B cell (primary cell): ENCODE measurements around the gene TRIO. TPM values are rescaled to one million over a fixed set of nuclear protein-coding genes. Genes with fewer than 3 reads are reported as not detected.

Experiments used
- ATAC-seq: fragments of 200-7000 bp; cut with Tn5 transposase; one replicate; pipeline ENCODE4 v1.10.0; 2021; ENCODE audit warnings: low read depth, mild to moderate bottlenecking, moderate number of reproducible peaks, moderate library complexity
- CTCF ChIA-PET: fragments of 350-600 bp; sonication (Branson Sonifier 250); formaldehyde crosslinking; loops from one replicate; lab custom pipeline; 2021; ENCODE audit warnings: antibody characterized with exemption, inconsistent platforms; lab: Charles Lee
- POLR2A ChIA-PET: fragments of 350-600 bp; sonication (Branson Sonifier 250); formaldehyde crosslinking; loops from one replicate; lab custom pipeline; 2021; ENCODE audit warnings: antibody characterized with exemption; lab: Charles Lee
- DNase-seq: peaks from one replicate; pipeline ENCODE4 v3.0.0; 2013
- H2AFZ ChIP-seq: 2 replicates; pipeline ENCODE4 v1.6.1; 2012; ENCODE audit warnings: mild to moderate bottlenecking, low read depth, low read length; ENCODE audit not compliant: insufficient read depth, poor library complexity, severe bottlenecking
- H3K27ac ChIP-seq, 2 donors: 1 replicate in 1 of 2; 2 replicates in 1 of 2; pipeline ENCODE4 v1.5.1; 2012 to 2013; ENCODE audit warnings: low read length in 2 of 2, mild to moderate bottlenecking in 2 of 2, moderate library complexity in 1 of 2
- H3K27me3 ChIP-seq, 4 experiments: fragments of 200-600 bp in 1 of 4; sonication (generic) in 1 of 4; replicated peaks in 1 of 4; 1 replicate in 2 of 4; 2 replicates in 2 of 4; pipeline versions ENCODE4 v1.6.1 to v1.7.0; 2013 to 2016; ENCODE audit warnings: low read length in 3 of 4, mild to moderate bottlenecking in 2 of 4, mixed read lengths in 1 of 4, moderate library complexity in 1 of 4; ENCODE audit not compliant: insufficient read depth in 4 of 4, control insufficient read depth in 3 of 4; ENCODE audit errors: control extremely low read depth in 1 of 4
- H3K36me3 ChIP-seq, 2 experiments: replicated peaks in 1 of 2; 1 replicate in 1 of 2; 2 replicates in 1 of 2; pipeline versions ENCODE4 v1.6.1 to v1.7.1; 2013; ENCODE audit warnings: low read length in 1 of 2; ENCODE audit not compliant: insufficient read depth in 2 of 2, control insufficient read depth in 1 of 2; ENCODE audit errors: control extremely low read depth in 1 of 2, extremely low read depth in 1 of 2
- H3K4me1 ChIP-seq, 2 donors: fragments of 200-600 bp in 1 of 2; sonication (generic) in 1 of 2; 1 replicate in 1 of 2; 2 replicates in 1 of 2; pipeline versions ENCODE4 v1.5.1 to v1.6.1; 2013 to 2017; ENCODE audit warnings: low read length in 2 of 2; ENCODE audit not compliant: control insufficient read depth in 2 of 2, insufficient read depth in 2 of 2
- H3K4me2 ChIP-seq: replicated peaks from 2 replicates; pipeline ENCODE3; 2012; ENCODE audit warnings: mild to moderate bottlenecking, low read depth, low read length; ENCODE audit not compliant: poor library complexity, severe bottlenecking
- H3K4me3 ChIP-seq, 5 experiments: fragments of 200-600 bp in 1 of 5; sonication (generic) in 1 of 5; 1 replicate in 3 of 5; 2 replicates in 2 of 5; pipeline versions ENCODE4 v1.5.1 to v1.7.0; 2011 to 2016; ENCODE audit warnings: low read length in 4 of 5, mild to moderate bottlenecking in 4 of 5, low read depth in 2 of 5, control low read depth in 1 of 5, moderate library complexity in 1 of 5; ENCODE audit not compliant: insufficient read depth in 1 of 5; ENCODE audit errors: control extremely low read depth in 1 of 5, extremely low read depth in 1 of 5
- H3K79me2 ChIP-seq: fragments of 200-600 bp; sonication (generic); one replicate; pipeline ENCODE4 v1.6.0; 2016; ENCODE audit warnings: low read length; ENCODE audit not compliant: control insufficient read depth, insufficient read depth
- H3K9ac ChIP-seq: fragments of 200-600 bp; sonication (generic); 2 replicates; pipeline ENCODE4 v1.6.1; 2017; ENCODE audit warnings: mild to moderate bottlenecking, low read length, moderate library complexity
- H3K9me3 ChIP-seq, 3 donors: one replicate each; pipeline versions ENCODE4 v1.6.1 to v1.7.1; 2013; ENCODE audit warnings: low read length in 2 of 3; ENCODE audit not compliant: control insufficient read depth in 2 of 3, insufficient read depth in 1 of 3; ENCODE audit errors: control extremely low read depth in 1 of 3
- H4K20me1 ChIP-seq: 2 replicates; pipeline ENCODE4 v1.6.0; 2012; ENCODE audit warnings: mild to moderate bottlenecking, low read length; ENCODE audit not compliant: insufficient read depth, control insufficient read depth, poor library complexity, severe bottlenecking
- H3K27ac Mint-ChIP-seq: one replicate; pipeline ENCODE4 v1.8.0; 2021; ENCODE audit warnings: mixed read lengths
- H3K27me3 Mint-ChIP-seq: one replicate; pipeline ENCODE4 v1.8.0; 2021; ENCODE audit warnings: mixed read lengths
- H3K4me1 Mint-ChIP-seq: one replicate; pipeline ENCODE4 v1.8.0; 2021; ENCODE audit warnings: mixed read lengths
- H3K4me3 Mint-ChIP-seq: one replicate; pipeline ENCODE4 v1.8.0; 2021; ENCODE audit warnings: mixed read lengths
- H3K9me3 Mint-ChIP-seq: one replicate; pipeline ENCODE4 v1.8.0; 2022; ENCODE audit warnings: mixed read lengths; ENCODE audit not compliant: insufficient read depth
- EZH2 ChIP-seq: IDR thresholded peaks from 2 replicates; pipeline ENCODE4 v1.6.1; 2012; ENCODE audit warnings: borderline replicate concordance, low read depth, mild to moderate bottlenecking, moderate library complexity, low read length; ENCODE audit not compliant: insufficient read depth, poor library complexity, severe bottlenecking
- WGBS: methylation state at CpG from one replicate; pipeline ENCODE4 v1.1.5; 2013; ENCODE audit warnings: missing lambda C conversion rate; ENCODE audit not compliant: insufficient coverage; 5-methylcytosine and 5-hydroxymethylcytosine counted together
- intact Hi-C: fragments of 100-400 bp; cut with micrococcal nuclease; formaldehyde crosslinking; loops from one replicate; pipeline ENCODE4 v1.10.0; 2022
- polyA plus RNA-seq: library from polyadenylated mRNA; depleted of rRNA; stranded (reverse); fragments of >200 nt; gene quantifications from 2 replicates; pipeline ENCODE4 v1.2.3, GENCODE V29; 2012
- total RNA-seq, 2 donors: library from RNA; stranded (reverse); fragments of 120-200 nt in 1 of 2; gene quantifications; 1 replicate in 1 of 2; 2 replicates in 1 of 2; pipeline versions ENCODE4 v1.2.3 to v1.2.4, GENCODE V29; 2013 to 2022
- TF ChIP-seq, protein P1 (sequence below): fragments of 200-600 bp; IDR thresholded peaks from one replicate; pipeline ENCODE4 v1.8.0; 2022; ENCODE audit warnings: antibody characterized with exemption, mild to moderate bottlenecking

Gene TRIO
- total and polyA plus RNA-seq, 2 donors (not counting 1 experiment from before 2014, with no cell fraction given) = 90.5 to 479 TPM

DNA sequence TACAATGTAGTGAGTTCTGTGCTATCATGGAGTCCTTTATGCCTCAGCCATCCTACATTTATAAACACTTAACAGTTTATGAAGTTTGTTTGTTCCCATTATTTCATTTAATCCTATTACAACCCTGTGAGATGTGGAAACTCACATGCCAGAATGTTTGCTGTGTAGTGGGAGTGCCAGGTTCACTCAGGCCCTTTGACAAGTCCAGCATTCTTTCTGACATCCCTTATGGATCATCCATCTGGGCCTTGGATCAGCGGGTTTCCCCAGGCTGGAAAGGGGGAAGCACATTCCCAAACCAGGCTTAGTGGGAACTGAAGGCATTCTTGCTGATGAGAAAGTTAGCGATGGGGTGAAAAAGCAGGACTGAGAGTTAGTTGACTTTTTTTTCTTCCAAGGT is 310.3 kb downstream of the TRIO start:
- intact Hi-C loops = no loop called here
- Histone ChIP-seq H3K4me2 (no peak overlapping the region), H3K79me2 (no peaks in the 10 kb centered on the region), H3K27me3 (no peaks in the 10 kb centered on the region), H2AFZ (no peak overlapping the region), H3K4me3 (no peak overlapping the region), H3K27ac (no peak overlapping the region), H4K20me1 (peaks cover 6% of the 10 kb centered on the region), H3K4me1 (no peaks in the 10 kb centered on the region), H3K9me3 (peaks cover 0 to 5% (median 0%) of the 10 kb centered on the region in 3 donors), H3K9ac (no peak overlapping the region), H3K36me3 (peaks cover 3 to 26% of the 10 kb centered on the region in 2 experiments)
- ATAC-seq = no peak
- Mint-ChIP-seq H3K4me1 (peaks cover 3% of the 10 kb centered on the region), H3K9me3 (no peaks in the 10 kb centered on the region), H3K27ac (no peak overlapping the region), H3K27me3 (no peaks in the 10 kb centered on the region), H3K4me3 (no peak overlapping the region)
- TF ChIP-seq, protein P1, sequence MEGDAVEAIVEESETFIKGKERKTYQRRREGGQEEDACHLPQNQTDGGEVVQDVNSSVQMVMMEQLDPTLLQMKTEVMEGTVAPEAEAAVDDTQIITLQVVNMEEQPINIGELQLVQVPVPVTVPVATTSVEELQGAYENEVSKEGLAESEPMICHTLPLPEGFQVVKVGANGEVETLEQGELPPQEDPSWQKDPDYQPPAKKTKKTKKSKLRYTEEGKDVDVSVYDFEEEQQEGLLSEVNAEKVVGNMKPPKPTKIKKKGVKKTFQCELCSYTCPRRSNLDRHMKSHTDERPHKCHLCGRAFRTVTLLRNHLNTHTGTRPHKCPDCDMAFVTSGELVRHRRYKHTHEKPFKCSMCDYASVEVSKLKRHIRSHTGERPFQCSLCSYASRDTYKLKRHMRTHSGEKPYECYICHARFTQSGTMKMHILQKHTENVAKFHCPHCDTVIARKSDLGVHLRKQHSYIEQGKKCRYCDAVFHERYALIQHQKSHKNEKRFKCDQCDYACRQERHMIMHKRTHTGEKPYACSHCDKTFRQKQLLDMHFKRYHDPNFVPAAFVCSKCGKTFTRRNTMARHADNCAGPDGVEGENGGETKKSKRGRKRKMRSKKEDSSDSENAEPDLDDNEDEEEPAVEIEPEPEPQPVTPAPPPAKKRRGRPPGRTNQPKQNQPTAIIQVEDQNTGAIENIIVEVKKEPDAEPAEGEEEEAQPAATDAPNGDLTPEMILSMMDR = no peak
- no peak for TF ChIP-seq EZH2
- no peak for DNase-seq
- WGBS = 100% methylated on average over 1 of the region's 2 CpGs
- POLR2A ChIA-PET = no interaction called here
- CTCF ChIA-PET = no interaction called here

- Histone ChIP-seq H2AFZ (no peak overlapping the region), H3K27me3 (no peaks in the 10 kb centered on the region), H3K4me2 (no peak overlapping the region), H3K36me3 (peaks cover 0 to 33% of the 10 kb centered on the region in 2 experiments), H4K20me1 (no peaks in the 10 kb centered on the region), H3K4me3 (no peak overlapping the region), H3K9me3 (peaks cover 0 to 5% (median 0%) of the 10 kb centered on the region in 3 donors), H3K4me1 (no peaks in the 10 kb centered on the region), H3K27ac (no peak overlapping the region), H3K79me2 (no peaks in the 10 kb centered on the region), H3K9ac (no peak overlapping the region)
- ATAC-seq = no peak
- POLR2A ChIA-PET = no interaction called here
- Mint-ChIP-seq H3K27ac (no peak overlapping the region), H3K4me3 (no peak overlapping the region), H3K27me3 (no peaks in the 10 kb centered on the region), H3K9me3 (no peaks in the 10 kb centered on the region), H3K4me1 (peaks cover 3% of the 10 kb centered on the region)
- CTCF ChIA-PET = interaction anchor here (0.5 kb wide), 1 partner anchor 347 kb away, joined by 3 read pairs; no protein-coding TSS in a partner anchor
- TF ChIP-seq, protein P1 = no peak
- no peak for TF ChIP-seq EZH2
- WGBS = 99% methylated on average over 26 of the region's 26 CpGs
- DNase-seq = no peak
- intact Hi-C loops = no loop called here
Observed at GRCh38 chr5:14455814-14456321, 312.7 kb downstream of the TRIO start.
